NCI-H748 (cell line): ENCODE results near the gene PLAGL2.
"Not testable (repeated sequence)": the region's sequence is repeated elsewhere in the genome, so short reads cannot be mapped to it uniquely, and the experiment has no call there.

ENCODE experiments used
- DNase-seq: peaks from one replicate; lab custom pipeline; 2025; ENCODE audit not compliant: unreplicated experiment; lab: John Stamatoyannopoulos, UW

PLAGL2 gene

GRCh38 chr20:32205110-32205842, 2.3 kb downstream of the PLAGL2 start:
- DNase-seq = no peak

GRCh38 chr20:32204205-32205109, 3.1 kb downstream of the PLAGL2 start:
- no peak for DNase-seq

- DNase-seq = no peak
Observed at GRCh38 chr20:32203356-32204204, 4.0 kb downstream of the PLAGL2 start.

GRCh38 chr20:32201977-32202363, 5.6 kb downstream of the PLAGL2 start:
- no peak for DNase-seq

GRCh38 chr20:32201296-32201976, 6.1 kb downstream of the PLAGL2 start:
- DNase-seq = no peak

- DNase-seq = no peak
Observed at GRCh38 chr20:32199006-32199405, 8.5 kb downstream of the PLAGL2 start.

GRCh38 chr20:32197136-32197535, 10.4 kb downstream of the PLAGL2 start:
- DNase-seq = not testable (repeated sequence)

- DNase-seq = not testable (repeated sequence)
Observed at GRCh38 chr20:32196613-32197012, 10.9 kb downstream of the PLAGL2 start.

GRCh38 chr20:32195581-32195980, 12.0 kb downstream of the PLAGL2 start:
- no peak for DNase-seq

- DNase-seq = no peak
Observed at GRCh38 chr20:32193996-32194395, 13.5 kb downstream of the PLAGL2 start.

- DNase-seq = not testable (repeated sequence)
Observed at GRCh38 chr20:32193336-32193735, 14.2 kb downstream of the PLAGL2 start.

GRCh38 chr20:32192698-32193097, 14.8 kb downstream of the PLAGL2 start:
- no peak for DNase-seq

GRCh38 chr20:32191873-32192272, 15.7 kb downstream of the PLAGL2 start:
- no peak for DNase-seq

- no peak for DNase-seq
Observed at GRCh38 chr20:32191422-32191821, 16.1 kb downstream of the PLAGL2 start.

GRCh38 chr20:32190616-32191415, 16.7 kb downstream of the PLAGL2 start:
- peak; percentile 71 for DNase-seq

GRCh38 chr20:32189691-32190615, 17.6 kb downstream of the PLAGL2 start:
- DNase-seq = peak; percentile 71

- no peak for DNase-seq
Observed at GRCh38 chr20:32189123-32189410, 18.5 kb downstream of the PLAGL2 start.

- no peak for DNase-seq
Observed at GRCh38 chr20:32188376-32189122, 19.0 kb downstream of the PLAGL2 start.
